ENCODE data around the gene TMEM174.

TMEM174 gene

DNA sequence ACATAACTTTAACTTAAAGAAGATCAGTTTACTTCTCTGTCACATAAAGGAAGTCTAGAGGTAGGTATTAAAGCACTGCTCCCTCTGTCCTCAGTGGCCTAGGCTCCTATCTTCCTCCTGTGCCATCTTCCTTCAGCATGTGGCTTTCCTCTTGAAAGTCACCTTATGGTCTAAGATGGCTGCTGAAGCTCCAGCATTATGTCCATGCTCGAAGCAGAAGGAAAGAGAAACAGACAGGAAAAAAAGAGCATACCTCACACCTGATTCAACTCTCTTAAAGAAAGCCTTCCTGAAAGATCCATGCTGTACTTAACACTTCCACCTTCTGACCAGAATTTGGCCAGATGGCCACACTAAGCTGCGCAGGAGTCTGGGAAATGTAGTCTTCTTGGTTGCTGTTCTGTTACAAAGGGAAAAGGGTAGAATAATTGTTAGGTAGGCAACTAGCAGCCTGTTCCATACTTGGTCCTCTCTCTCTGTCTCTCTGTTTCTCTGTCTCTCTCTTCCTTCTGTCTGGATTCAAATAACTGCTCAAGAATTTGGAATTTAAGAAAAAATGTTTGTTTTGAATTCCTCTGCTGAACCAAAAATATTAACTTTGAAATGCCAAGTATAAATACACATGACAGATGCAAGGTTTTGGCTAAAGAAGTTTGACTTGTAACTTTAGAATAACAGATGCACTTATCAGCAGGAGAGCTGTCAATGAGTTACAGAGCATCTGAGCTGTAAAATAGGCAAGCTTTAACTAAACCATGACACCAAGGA lies 16.0 kb downstream of the TMEM174 start:
- TF ChIP-seq, protein P1, sequence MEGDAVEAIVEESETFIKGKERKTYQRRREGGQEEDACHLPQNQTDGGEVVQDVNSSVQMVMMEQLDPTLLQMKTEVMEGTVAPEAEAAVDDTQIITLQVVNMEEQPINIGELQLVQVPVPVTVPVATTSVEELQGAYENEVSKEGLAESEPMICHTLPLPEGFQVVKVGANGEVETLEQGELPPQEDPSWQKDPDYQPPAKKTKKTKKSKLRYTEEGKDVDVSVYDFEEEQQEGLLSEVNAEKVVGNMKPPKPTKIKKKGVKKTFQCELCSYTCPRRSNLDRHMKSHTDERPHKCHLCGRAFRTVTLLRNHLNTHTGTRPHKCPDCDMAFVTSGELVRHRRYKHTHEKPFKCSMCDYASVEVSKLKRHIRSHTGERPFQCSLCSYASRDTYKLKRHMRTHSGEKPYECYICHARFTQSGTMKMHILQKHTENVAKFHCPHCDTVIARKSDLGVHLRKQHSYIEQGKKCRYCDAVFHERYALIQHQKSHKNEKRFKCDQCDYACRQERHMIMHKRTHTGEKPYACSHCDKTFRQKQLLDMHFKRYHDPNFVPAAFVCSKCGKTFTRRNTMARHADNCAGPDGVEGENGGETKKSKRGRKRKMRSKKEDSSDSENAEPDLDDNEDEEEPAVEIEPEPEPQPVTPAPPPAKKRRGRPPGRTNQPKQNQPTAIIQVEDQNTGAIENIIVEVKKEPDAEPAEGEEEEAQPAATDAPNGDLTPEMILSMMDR (conservative IDR thresholded peaks at IDR 0.05; ENCODE audit: control insufficient read depth, insufficient read depth, low read depth, low read length): no peak
- H3K4me3 ChIP-seq (ENCODE audit: control insufficient read depth, low read depth, low read length): no peak overlapping the region
- DNase-seq (ENCODE audit: low read depth): no peak

DNA sequence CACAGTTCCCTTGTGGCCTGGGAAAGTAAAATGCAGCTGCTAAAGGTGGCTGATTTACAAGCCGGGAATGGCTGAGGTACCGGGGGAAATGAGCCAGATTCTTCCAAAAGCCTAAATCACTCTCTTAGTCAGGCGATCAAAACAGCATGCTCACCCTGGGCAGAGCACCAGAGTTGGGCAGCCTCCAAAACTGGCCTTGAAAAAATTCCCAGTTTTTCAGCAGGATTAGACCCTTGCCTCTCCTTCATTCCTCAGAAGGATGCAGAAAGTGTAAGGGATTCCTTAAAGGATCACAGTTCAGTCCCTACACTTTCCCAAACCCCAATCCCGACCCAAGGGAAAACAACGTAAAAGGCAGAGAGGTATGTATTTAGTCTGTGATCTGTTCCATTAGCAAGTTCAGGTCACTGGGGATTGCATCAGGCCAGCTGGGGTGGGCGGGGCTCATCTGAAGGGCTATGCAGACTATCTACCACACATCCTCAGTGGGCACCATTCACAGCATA lies 16.9 kb downstream of the TMEM174 start:
- TF ChIP-seq, protein P1 (conservative IDR thresholded peaks at IDR 0.05; ENCODE audit: control insufficient read depth, insufficient read depth, low read depth, low read length): no peak
- H3K4me3 ChIP-seq (ENCODE audit: control insufficient read depth, low read depth, low read length): no peak overlapping the region
- DNase-seq (ENCODE audit: low read depth): peak; percentile 66

- TF ChIP-seq, protein P1 (conservative IDR thresholded peaks at IDR 0.05; ENCODE audit: control insufficient read depth, insufficient read depth, low read depth, low read length): no peak
- DNase-seq (ENCODE audit: low read depth): no peak
- no peak overlapping the region for H3K4me3 ChIP-seq (ENCODE audit: control insufficient read depth, low read depth, low read length)
These were observed 19.4 kb downstream of the TMEM174 start for GRCh38 chr5:73192370-73192769.

DNA sequence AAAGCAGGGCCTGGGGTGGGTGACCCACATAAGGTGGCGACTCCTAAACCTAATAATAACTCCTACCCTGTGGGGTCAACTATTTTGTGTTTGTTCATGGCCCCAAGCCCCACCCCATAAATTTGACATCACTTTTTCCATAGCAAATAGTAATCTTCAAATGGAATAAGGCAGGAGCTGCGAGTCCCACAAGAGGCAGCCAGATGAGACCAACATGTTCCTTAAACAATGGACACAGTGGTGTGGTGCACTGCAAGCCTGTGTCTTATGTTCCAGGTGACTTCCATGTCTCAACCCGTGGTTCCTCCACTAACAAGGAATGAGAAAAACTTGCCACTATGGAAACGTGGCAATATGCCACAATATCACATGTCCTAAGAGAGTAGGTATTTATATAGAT lies 20.6 kb downstream of the TMEM174 start:
- TF ChIP-seq, protein P1 (conservative IDR thresholded peaks at IDR 0.05; ENCODE audit: control insufficient read depth, insufficient read depth, low read depth, low read length): no peak
- no peak overlapping the region for H3K4me3 ChIP-seq (ENCODE audit: control insufficient read depth, low read depth, low read length)
- no peak for DNase-seq (ENCODE audit: low read depth)

GRCh38 chr5:73196201-73196600 lies 23.2 kb downstream of the TMEM174 start:
- TF ChIP-seq, protein P1 (conservative IDR thresholded peaks at IDR 0.05; ENCODE audit: control insufficient read depth, insufficient read depth, low read depth, low read length): no peak
- H3K4me3 ChIP-seq (ENCODE audit: control insufficient read depth, low read depth, low read length): no peak overlapping the region

DNA sequence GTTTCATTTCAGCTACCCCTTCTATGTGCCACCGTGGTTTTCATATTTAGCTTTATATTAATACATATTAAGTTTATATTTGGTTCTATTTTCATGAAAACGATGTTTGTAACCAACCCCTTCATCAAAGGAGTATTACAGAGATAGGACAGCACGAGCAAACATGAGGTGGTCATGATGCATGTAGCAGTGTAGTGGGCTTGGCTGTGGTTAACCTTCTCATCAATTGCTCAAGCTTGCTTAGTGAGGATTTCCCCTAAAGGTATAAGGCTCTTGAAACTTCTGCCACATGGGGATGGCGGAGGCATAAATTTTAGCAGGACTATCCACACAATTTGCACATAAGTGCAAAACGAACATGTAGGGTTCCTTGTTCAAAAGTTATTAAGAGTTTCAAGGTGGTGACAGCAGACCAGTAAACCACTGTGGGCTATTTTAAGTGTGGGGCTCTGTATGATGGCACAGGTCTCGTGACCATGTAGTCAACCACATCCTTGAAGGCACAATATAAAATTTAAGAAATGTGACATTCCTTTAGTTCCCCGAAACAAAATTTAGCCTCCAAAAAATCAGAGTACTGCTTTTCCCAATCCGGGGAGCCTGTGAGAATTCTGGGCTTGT lies 24.8 kb downstream of the TMEM174 start:
- TF ChIP-seq, protein P1 (conservative IDR thresholded peaks at IDR 0.05; ENCODE audit: control insufficient read depth, insufficient read depth, low read depth, low read length): no peak
- DNase-seq (ENCODE audit: low read depth): no peak

More at GRCh38 chr5:73196201-73196600, 23.2 kb downstream of the TMEM174 start:
- no peak for DNase-seq (ENCODE audit: low read depth)

More for the DNA sequence above, 24.8 kb downstream of the TMEM174 start:
- H3K4me3 ChIP-seq (ENCODE audit: control insufficient read depth, low read depth, low read length): no peak overlapping the region
